OCI-LY1 (cell line): ENCODE data around the gene TBPL2.

Experiments
- H2AFZ ChIP-seq: fragments of 200-600 bp; sonication (generic), shearing (Covaris generic); 2 replicates; pipeline ENCODE4 v1.6.0; 2014; ENCODE audit warnings: antibody characterized with exemption, mild to moderate bottlenecking, low read length
- H3F3A ChIP-seq: fragments of 200-600 bp; sonication (generic), shearing (Covaris generic); 2 replicates; pipeline ENCODE4 v1.6.0; 2014; ENCODE audit warnings: mild to moderate bottlenecking, antibody characterized with exemption, low read length, moderate library complexity; ENCODE audit not compliant: insufficient read depth
- H3K27ac ChIP-seq: fragments of 200-600 bp; sonication (generic); 2 replicates; pipeline ENCODE4 v1.5.1; 2014; ENCODE audit warnings: low read length, mixed run types, mild to moderate bottlenecking, low read depth; ENCODE audit not compliant: poor library complexity, severe bottlenecking
- H3K27me3 ChIP-seq: fragments of 200-600 bp; sonication (generic); 2 replicates; pipeline ENCODE4 v1.6.0; 2014; ENCODE audit warnings: antibody characterized with exemption, mild to moderate bottlenecking, low read length, moderate library complexity; ENCODE audit not compliant: insufficient read depth
- H3K36me3 ChIP-seq: fragments of 200-600 bp; sonication (generic); 2 replicates; pipeline ENCODE4 v1.6.1; 2014; ENCODE audit warnings: mild to moderate bottlenecking, antibody characterized with exemption, low read length, moderate library complexity, mixed read lengths; ENCODE audit not compliant: insufficient read depth
- H3K4me1 ChIP-seq: fragments of 200-600 bp; sonication (generic); 2 replicates; pipeline ENCODE4 v1.5.1; 2014; ENCODE audit warnings: mild to moderate bottlenecking, low read length, moderate library complexity; ENCODE audit not compliant: insufficient read depth, severe bottlenecking
- H3K4me2 ChIP-seq: fragments of 200-600 bp; sonication (generic), shearing (Covaris generic); 2 replicates; pipeline ENCODE4 v1.6.1; 2014; ENCODE audit warnings: low read length
- H3K4me3 ChIP-seq: fragments of 200-600 bp; sonication (generic); 2 replicates; pipeline ENCODE4 v1.5.1; 2014; ENCODE audit warnings: low read length, low read depth, mild to moderate bottlenecking, mixed read lengths; ENCODE audit not compliant: poor library complexity, severe bottlenecking
- H3K79me2 ChIP-seq: fragments of 200-600 bp; shearing (Covaris generic); 2 replicates; pipeline ENCODE4 v1.6.1; 2016; ENCODE audit warnings: mixed run types, low read length, mixed read lengths; ENCODE audit not compliant: insufficient read depth
- H3K9ac ChIP-seq: fragments of 200-600 bp; sonication (generic), shearing (Covaris generic); 2 replicates; pipeline ENCODE4 v1.6.1; 2014; ENCODE audit warnings: mild to moderate bottlenecking, low read length, mixed read lengths
- H3K9me2 ChIP-seq: fragments of 200-600 bp; sonication (generic), shearing (Covaris generic); 2 replicates; pipeline ENCODE4 v1.6.1; 2014; ENCODE audit warnings: low read depth, mild to moderate bottlenecking, low read length, mixed read lengths
- H3K9me3 ChIP-seq: fragments of 200-600 bp; shearing (Covaris generic); 2 replicates; pipeline ENCODE4 v1.6.1; 2014; ENCODE audit warnings: low read length, mixed read lengths
- H4K20me1 ChIP-seq: fragments of 200-600 bp; sonication (generic), shearing (Covaris generic); 2 replicates; pipeline ENCODE4 v1.6.0; 2016; ENCODE audit warnings: mild to moderate bottlenecking, low read length; ENCODE audit not compliant: insufficient read depth
- EZH2 ChIP-seq: fragments of 200-600 bp; sonication (generic), shearing (Covaris generic); IDR thresholded peaks from 2 replicates; pipeline ENCODE4 v1.8.0; 2017; ENCODE audit warnings: borderline replicate concordance, mixed run types, mild to moderate bottlenecking, antibody characterized with exemption, low read length, moderate library complexity, mixed read lengths
- TF ChIP-seq, protein P1 (sequence below): fragments of 200-600 bp; sonication (generic), shearing (Covaris generic); IDR thresholded peaks from 2 replicates; pipeline ENCODE4 v1.5.1; 2017; ENCODE audit warnings: mild to moderate bottlenecking, antibody characterized with exemption, low read length, moderate library complexity, mixed read lengths

The TBPL2 gene

DNA sequence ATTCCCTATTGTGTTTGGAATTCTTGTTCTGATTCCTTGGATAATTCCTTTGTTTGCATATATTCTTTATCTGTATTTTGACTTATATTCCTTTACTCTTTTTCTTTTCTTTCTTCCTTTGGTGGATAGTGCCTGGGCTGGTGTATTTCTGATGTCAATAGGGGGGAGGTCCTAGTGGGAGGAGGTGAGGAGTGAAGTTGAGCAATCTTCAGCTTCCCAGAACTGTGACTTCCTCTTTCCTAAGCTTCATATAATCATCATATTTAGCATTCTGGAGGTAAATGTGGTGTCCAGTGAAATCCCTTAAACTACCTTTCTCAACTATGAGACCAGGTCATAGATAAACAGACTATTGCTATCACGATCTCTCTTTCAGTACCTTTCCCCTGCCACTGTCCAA, 29.6 kb upstream of the TBPL2 start:
- TF ChIP-seq, protein P1, sequence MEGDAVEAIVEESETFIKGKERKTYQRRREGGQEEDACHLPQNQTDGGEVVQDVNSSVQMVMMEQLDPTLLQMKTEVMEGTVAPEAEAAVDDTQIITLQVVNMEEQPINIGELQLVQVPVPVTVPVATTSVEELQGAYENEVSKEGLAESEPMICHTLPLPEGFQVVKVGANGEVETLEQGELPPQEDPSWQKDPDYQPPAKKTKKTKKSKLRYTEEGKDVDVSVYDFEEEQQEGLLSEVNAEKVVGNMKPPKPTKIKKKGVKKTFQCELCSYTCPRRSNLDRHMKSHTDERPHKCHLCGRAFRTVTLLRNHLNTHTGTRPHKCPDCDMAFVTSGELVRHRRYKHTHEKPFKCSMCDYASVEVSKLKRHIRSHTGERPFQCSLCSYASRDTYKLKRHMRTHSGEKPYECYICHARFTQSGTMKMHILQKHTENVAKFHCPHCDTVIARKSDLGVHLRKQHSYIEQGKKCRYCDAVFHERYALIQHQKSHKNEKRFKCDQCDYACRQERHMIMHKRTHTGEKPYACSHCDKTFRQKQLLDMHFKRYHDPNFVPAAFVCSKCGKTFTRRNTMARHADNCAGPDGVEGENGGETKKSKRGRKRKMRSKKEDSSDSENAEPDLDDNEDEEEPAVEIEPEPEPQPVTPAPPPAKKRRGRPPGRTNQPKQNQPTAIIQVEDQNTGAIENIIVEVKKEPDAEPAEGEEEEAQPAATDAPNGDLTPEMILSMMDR: no peak
- TF ChIP-seq EZH2: no peak
- no peak overlapping the region for H3K4me2 ChIP-seq
- H3K79me2 ChIP-seq: no peaks in the 10 kb centered on the region
- no peaks in the 10 kb centered on the region; the same call in 1 of the 2 replicates for H3K27me3 ChIP-seq
- H3K4me3 ChIP-seq: no peak overlapping the region
- no peaks in the 10 kb centered on the region for H3K36me3 ChIP-seq
- no peaks in the 10 kb centered on the region for H3K9me2 ChIP-seq
- no peaks in the 10 kb centered on the region for H3K4me1 ChIP-seq
- H2AFZ ChIP-seq: no peak overlapping the region
- H3K9me3 ChIP-seq: 0 out of 2 replicates have a peak, but pooled peaks cover 3% of the 10 kb centered on the region
- no peak overlapping the region for H3K27ac ChIP-seq
- no peaks in the 10 kb centered on the region for H3F3A ChIP-seq
- H4K20me1 ChIP-seq: no peaks in the 10 kb centered on the region
- no peak overlapping the region for H3K9ac ChIP-seq

DNA sequence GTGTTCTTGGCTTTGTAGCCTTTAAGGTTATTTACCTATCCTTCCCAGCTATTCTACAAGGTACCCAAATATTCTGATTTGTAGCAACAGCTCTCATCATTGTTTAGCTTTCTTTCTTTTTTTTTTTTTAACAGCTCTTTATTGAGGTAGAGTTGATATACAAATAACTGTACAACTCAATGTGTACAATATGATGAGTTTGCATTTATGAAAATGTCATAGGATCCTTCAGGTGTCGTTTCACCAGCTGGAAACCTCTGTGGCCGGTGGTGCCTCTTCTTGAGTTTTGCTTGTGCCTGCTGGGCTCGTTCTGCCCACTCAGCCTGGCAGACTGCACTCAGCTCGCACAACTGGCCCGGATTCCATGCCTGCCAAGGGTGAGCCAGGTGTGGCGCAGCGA, 26.9 kb upstream of the TBPL2 start:
- no peaks in the 10 kb centered on the region for H3K79me2 ChIP-seq
- no peaks in the 10 kb centered on the region for H3F3A ChIP-seq
- no peaks in the 10 kb centered on the region for H4K20me1 ChIP-seq
- H3K9ac ChIP-seq: no peak overlapping the region
- no peaks in the 10 kb centered on the region; the same call in 1 of the 2 replicates for H3K27me3 ChIP-seq
- H3K36me3 ChIP-seq: no peaks in the 10 kb centered on the region
- H2AFZ ChIP-seq: no peak overlapping the region
- H3K4me2 ChIP-seq: no peak overlapping the region
- H3K4me1 ChIP-seq: no peaks in the 10 kb centered on the region
- H3K4me3 ChIP-seq: no peak overlapping the region
- H3K27ac ChIP-seq: no peak overlapping the region
- no peaks in the 10 kb centered on the region for H3K9me2 ChIP-seq
- H3K9me3 ChIP-seq: 0 out of 2 replicates have a peak, but pooled peaks cover 3% of the 10 kb centered on the region
- TF ChIP-seq EZH2: no peak
- TF ChIP-seq, protein P1: no peak

DNA sequence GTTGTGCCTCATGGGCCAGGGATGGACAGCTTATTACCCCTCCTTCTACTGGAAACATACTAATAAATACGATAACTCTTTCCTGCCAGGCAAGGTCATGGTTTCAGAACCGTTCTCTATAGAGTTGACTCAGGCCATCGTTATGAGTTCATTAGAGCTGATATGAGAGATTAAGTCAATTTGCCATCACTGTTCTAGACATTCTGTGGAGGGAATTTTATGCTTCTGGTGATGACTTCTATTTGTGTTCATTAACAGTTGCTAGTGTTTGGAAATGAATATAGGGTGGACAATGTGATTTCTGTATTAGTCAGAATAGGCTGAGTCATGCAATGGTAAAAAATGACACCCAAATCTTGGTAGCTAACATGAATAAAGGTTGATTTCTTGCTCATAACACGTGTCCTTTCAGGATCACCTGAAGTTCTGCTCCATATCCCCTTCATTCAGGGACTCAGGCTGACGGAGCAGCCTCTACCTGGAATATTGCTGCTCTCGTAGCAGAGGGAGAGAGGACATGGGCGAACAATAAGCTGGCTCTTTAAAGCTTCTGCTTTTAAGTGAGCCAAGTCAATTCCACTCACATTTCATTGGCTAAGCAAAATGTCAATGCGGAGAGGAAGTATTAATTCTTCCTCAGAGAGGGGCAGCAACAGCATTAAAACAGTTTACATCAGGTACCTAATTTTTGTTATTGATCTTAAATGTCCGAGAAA, 18.5 kb upstream of the TBPL2 start:
- Histone ChIP-seq H3K36me3 (no peaks in the 10 kb centered on the region; the same call in 1 of the 2 replicates), H3K27ac (no peak overlapping the region), H3K79me2 (no peaks in the 10 kb centered on the region), H3F3A (no peaks in the 10 kb centered on the region), H3K9ac (no peak overlapping the region), H3K9me3 (no peaks in the 10 kb centered on the region), H3K9me2 (no peaks in the 10 kb centered on the region), H3K27me3 (0 out of 2 replicates have a peak, but pooled peaks cover 4% of the 10 kb centered on the region), H3K4me3 (no peak overlapping the region), H3K4me2 (no peak overlapping the region), H3K4me1 (no peaks in the 10 kb centered on the region), H4K20me1 (no peaks in the 10 kb centered on the region), H2AFZ (no peak overlapping the region)
- TF ChIP-seq, protein P1: no peak
- no peak for TF ChIP-seq EZH2
